HCT116 (cell line): ENCODE results near the gene PRPF40B. TPM values are rescaled to one million over a fixed set of nuclear protein-coding genes. Genes with fewer than 3 reads are reported as not detected.

Experiments used
- ATAC-seq: fragments of 200-7000 bp; cut with Tn5 transposase; 2 replicates; pipeline ENCODE4 v1.9.1; 2020; ENCODE audit warnings: mild to moderate bottlenecking, moderate library complexity
- BruUV-seq: library from RNA; stranded (reverse); fragments of 400-500 nt; replicated peaks from 2 replicates; lab custom pipeline; 2021; lab: Mats Ljungman, UMichigan
- CTCF ChIA-PET: fragments of 300-600 bp; sonication (Branson Sonifier 250); formaldehyde crosslinking; loops from one replicate; lab custom pipeline; 2021; ENCODE audit warnings: antibody characterized with exemption; lab: Charles Lee
- POLR2A ChIA-PET: fragments of 300-600, 350-600 bp; sonication (Branson Sonifier 250); formaldehyde crosslinking; loops from one replicate; lab custom pipeline; 2021; ENCODE audit warnings: antibody characterized with exemption; lab: Charles Lee
- RAD21 ChIA-PET, 2 experiments: fragments of 300-600 bp; sonication (Branson Sonifier 250); formaldehyde crosslinking; loops; one replicate each; lab custom pipeline; 2023; ENCODE audit warnings: low total read pairs in 2 of 2; ENCODE audit not compliant: uncharacterized antibody in 2 of 2, unreplicated experiment in 2 of 2, low non-redundant PET in 1 of 2; lab: Charles Lee
- DNase-seq: peaks from one replicate; pipeline ENCODE4 v3.0.0-alpha.2; 2010; ENCODE audit warnings: low read depth, low spot score
- H2AFZ ChIP-seq: fragments of 200-600 bp; shearing (Covaris generic), sonication (generic); 2 replicates; pipeline ENCODE4 v1.6.1; 2017; ENCODE audit warnings: low read depth, mixed run types, mixed read lengths, antibody characterized with exemption, low read length; ENCODE audit not compliant: poor library complexity, severe bottlenecking
- H3K27ac ChIP-seq: 2 replicates; pipeline ENCODE4 v1.5.1; 2012; ENCODE audit warnings: low read depth, low read length
- H3K27me3 ChIP-seq: fragments of 200-600 bp; sonication (generic); 2 replicates; pipeline ENCODE4 v1.6.1; 2016; ENCODE audit warnings: mixed run types, low read length, mixed read lengths; ENCODE audit not compliant: insufficient read depth
- H3K36me3 ChIP-seq, 2 experiments: fragments of 200-500 bp in 1 of 2; fragments of 200-600 bp in 1 of 2; sonication (Bioruptor generic) in 1 of 2; sonication (generic) in 1 of 2; 2 replicates each; pipeline versions ENCODE4 v1.5.1 to v1.6.1; 2014 to 2016; ENCODE audit warnings: low read length in 2 of 2, inconsistent platforms in 1 of 2, mixed read lengths in 1 of 2, mixed run types in 1 of 2; ENCODE audit not compliant: insufficient read depth in 2 of 2, control insufficient read depth in 1 of 2
- H3K4me1 ChIP-seq, 2 experiments: fragments of 200-600 bp in 1 of 2; sonication (generic) in 1 of 2; 2 replicates each; pipeline versions ENCODE4 v1.5.1 to v1.6.1; 2012 to 2017; ENCODE audit warnings: low read length in 2 of 2, inconsistent platforms in 1 of 2, mild to moderate bottlenecking in 1 of 2, mixed read lengths in 1 of 2, mixed run types in 1 of 2, moderate library complexity in 1 of 2; ENCODE audit not compliant: insufficient read depth in 2 of 2, control insufficient read depth in 1 of 2
- H3K4me2 ChIP-seq: fragments of 200-600 bp; sonication (generic); 2 replicates; pipeline ENCODE4 v1.6.1; 2017; ENCODE audit warnings: mixed run types, low read length, mixed read lengths
- H3K4me3 ChIP-seq, 2 experiments: fragments of 200-600 bp in 1 of 2; sonication (generic) in 1 of 2; replicated peaks in 1 of 2; 2 replicates each; pipeline ENCODE4 v1.5.1; 2011 to 2016; ENCODE audit warnings: low read length in 2 of 2, control low read depth in 1 of 2, low read depth in 1 of 2, mild to moderate bottlenecking in 1 of 2, mixed read lengths in 1 of 2, mixed run types in 1 of 2
- H3K79me2 ChIP-seq: fragments of 200-600 bp; sonication (generic); 2 replicates; pipeline ENCODE4 v1.6.1; 2017; ENCODE audit warnings: mild to moderate bottlenecking, mixed run types, low read length, moderate library complexity, mixed read lengths; ENCODE audit not compliant: insufficient read depth
- H3K9ac ChIP-seq: fragments of 200-600 bp; sonication (generic); 2 replicates; pipeline ENCODE4 v1.6.1; 2016; ENCODE audit warnings: low read length, mixed read lengths
- H3K9me2 ChIP-seq: fragments of 200-600 bp; sonication (generic), shearing (Covaris generic); 2 replicates; pipeline ENCODE4 v1.6.1; 2017; ENCODE audit warnings: mixed run types, mild to moderate bottlenecking, moderate library complexity; ENCODE audit not compliant: insufficient read depth
- H3K9me3 ChIP-seq, 2 experiments: fragments of 200-500 bp in 1 of 2; fragments of 200-600 bp in 1 of 2; sonication (Bioruptor generic) in 1 of 2; sonication (generic) in 1 of 2; 2 replicates each; pipeline ENCODE4 v1.6.1; 2014 to 2017; ENCODE audit warnings: low read length in 2 of 2, mixed read lengths in 2 of 2, inconsistent platforms in 1 of 2, low read depth in 1 of 2, mild to moderate bottlenecking in 1 of 2, mixed run types in 1 of 2, moderate library complexity in 1 of 2; ENCODE audit not compliant: control insufficient read depth in 1 of 2, insufficient read depth in 1 of 2
- H4K20me1 ChIP-seq: fragments of 200-600 bp; sonication (generic), shearing (Covaris generic); 2 replicates; pipeline ENCODE4 v1.6.1; 2017; ENCODE audit warnings: mixed run types, mild to moderate bottlenecking, moderate library complexity; ENCODE audit not compliant: insufficient read depth
- JUND ChIP-seq: IDR thresholded peaks from 2 replicates; pipeline ENCODE4 v1.6.1; 2012
- POLR2AphosphoS5 ChIP-seq: IDR thresholded peaks from 2 replicates; pipeline ENCODE4 v1.6.1; 2011; ENCODE audit warnings: mild to moderate bottlenecking, low read depth, low read length, moderate library complexity
- TCF7L2 ChIP-seq: IDR thresholded peaks from 2 replicates; pipeline ENCODE4 v1.7.0; 2011; ENCODE audit warnings: borderline replicate concordance, inconsistent platforms; ENCODE audit not compliant: insufficient read depth, insufficient read length; ENCODE audit errors: extremely low read depth
- ZFX ChIP-seq: fragments of 450-650 bp; IDR thresholded peaks from 2 replicates; pipeline ENCODE4 v1.6.1; 2017
- intact Hi-C: fragments of 100-400 bp; cut with micrococcal nuclease; formaldehyde crosslinking; loops from 2 replicates; pipeline ENCODE4 v1.10.0; 2022
- total RNA-seq: library from RNA; stranded (reverse); gene quantifications from one replicate; pipeline ENCODE4 v1.2.1, GENCODE V29; 2021; ENCODE audit not compliant: unreplicated experiment
- TF ChIP-seq, protein P1 (sequence below): IDR thresholded peaks from 2 replicates; pipeline ENCODE4 v1.6.1; 2012; ENCODE audit warnings: low read depth
- TF ChIP-seq, protein P2 (sequence below): IDR thresholded peaks from 2 replicates; pipeline ENCODE4 v1.6.1; 2012

PRPF40B gene
- total RNA-seq, 1 experiment from 2014 or later = 29.0 TPM

DNA sequence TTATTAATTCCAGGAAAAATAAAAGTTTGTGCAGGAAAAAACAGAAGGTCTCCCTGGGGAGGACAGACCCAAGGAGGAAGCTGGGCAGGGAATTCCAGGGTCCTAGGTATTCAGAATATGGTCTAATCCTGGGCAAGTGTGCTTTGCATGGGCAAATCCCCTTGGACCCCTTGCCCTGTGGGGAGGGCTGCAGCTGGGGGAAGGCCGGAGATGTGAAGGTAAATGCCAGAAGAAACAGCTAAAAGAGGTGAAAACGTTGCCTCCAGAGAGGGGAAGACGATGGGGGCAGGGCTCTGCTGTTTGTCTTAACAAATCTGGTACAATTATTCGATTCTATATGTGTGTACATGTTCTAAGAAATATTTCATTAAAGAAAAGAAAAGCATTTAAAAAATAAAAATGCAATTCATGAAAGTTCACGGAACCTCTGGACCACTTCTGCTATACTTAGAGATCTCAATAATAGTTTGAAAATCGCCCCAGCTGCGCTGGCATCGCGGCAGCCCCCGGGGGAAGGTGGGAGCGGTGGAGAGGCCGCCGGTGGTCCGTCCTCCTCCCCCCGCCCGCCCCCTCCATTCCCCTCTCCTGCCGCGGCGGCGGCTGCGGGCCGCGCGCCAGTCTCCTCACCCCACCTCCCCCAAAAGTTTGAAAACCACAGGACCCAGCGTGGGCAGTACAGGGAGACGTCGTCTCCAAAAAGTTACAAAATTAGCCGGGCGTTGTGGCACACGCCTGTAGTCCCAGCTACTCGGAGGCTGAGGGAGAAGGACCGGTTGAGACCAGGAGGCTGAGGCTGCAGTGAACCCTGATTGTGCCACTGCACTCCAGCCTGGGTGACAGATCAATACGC is 1.5 kb upstream of the PRPF40B start:
- H3K4me3 ChIP-seq = peak overlapping the region; percentile 60 to 67; a peak in 3 of 4 replicates
- H3K36me3 ChIP-seq = no peaks in the 10 kb centered on the region
- no peaks in the 10 kb centered on the region for H3K27me3 ChIP-seq
- no peaks in the 10 kb centered on the region; the same call in 1 of the 2 replicates for H3K79me2 ChIP-seq
- RAD21 ChIA-PET = no interaction called here
- no peak for TF ChIP-seq POLR2AphosphoS5
- TF ChIP-seq, all 23 proteins: peak for 0
- H4K20me1 ChIP-seq = no peaks in the 10 kb centered on the region
- H3K4me1 ChIP-seq = peaks cover 14 to 48% of the 10 kb centered on the region in 2 experiments
- peak overlapping the region; percentile 66; the same call in 1 of the 2 replicates for H3K27ac ChIP-seq
- H2AFZ ChIP-seq = no peak overlapping the region
- no peaks in the 10 kb centered on the region for H3K9me2 ChIP-seq
- no peak for ATAC-seq
- CTCF ChIA-PET = interaction anchor here (1.1 to 1.2 kb wide), 2 partner anchors 11 to 324 kb away, joined by 3 to 4 read pairs; no protein-coding TSS in a partner anchor
- DNase-seq = no peak
- BruUV-seq = no TSS peak
- H3K9me3 ChIP-seq = no peaks in the 10 kb centered on the region
- POLR2A ChIA-PET = interaction anchor here (1.0 to 1.7 kb wide), 2 partner anchors 120 to 323 kb away, joined by 3 to 9 read pairs; partner anchors contain the start of gene TMBIM6
- peak overlapping the region; percentile 75 for H3K9ac ChIP-seq
- H3K4me2 ChIP-seq = peak overlapping the region; percentile 92
- intact Hi-C loops = no loop called here

DNA sequence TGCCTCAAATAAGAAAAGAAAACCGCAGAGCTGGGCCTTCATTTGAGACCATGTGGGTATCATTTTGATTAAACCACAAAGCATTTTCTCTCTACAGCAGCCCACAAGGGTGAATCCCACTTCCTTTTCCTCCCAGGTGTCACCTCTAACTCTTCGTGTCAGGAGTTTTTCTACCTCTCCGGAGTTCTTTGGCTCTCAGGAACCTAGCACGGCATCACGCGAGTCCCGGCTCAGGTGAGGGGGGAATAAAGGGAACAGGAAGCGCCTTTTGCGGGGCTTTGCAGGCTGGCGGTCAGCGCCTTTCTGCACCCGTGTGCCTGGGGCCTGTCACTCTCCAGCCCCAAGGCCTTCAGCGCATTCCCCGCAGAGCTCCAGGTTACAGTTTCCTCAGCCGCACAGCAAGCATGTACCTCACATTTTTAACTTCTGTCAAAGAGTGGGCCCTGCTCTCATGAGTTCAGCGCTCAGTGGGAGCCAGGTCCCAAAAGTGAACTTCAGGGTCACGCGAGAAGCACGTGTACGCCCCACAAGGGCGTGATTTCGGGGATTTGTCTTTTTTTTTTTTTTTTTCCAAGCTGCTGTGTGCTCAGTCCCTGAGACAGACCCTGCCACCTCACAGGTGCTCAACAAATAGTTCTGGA is 740 bp upstream of the PRPF40B start:
- POLR2A ChIA-PET = interaction anchor here (1.0 to 1.7 kb wide), 2 partner anchors 119 to 324 kb away, joined by 3 to 9 read pairs; partner anchors contain the start of gene TMBIM6
- Histone ChIP-seq H2AFZ (peak overlapping the region; percentile 13), H3K4me2 (peak overlapping the region; percentile 92), H3K9ac (peak overlapping the region; percentile 75), H3K4me3 (peak overlapping the region; percentile 60 to 67), H3K9me2 (no peaks in the 10 kb centered on the region), H3K4me1 (peaks cover 19 to 56% of the 10 kb centered on the region in 2 experiments), H3K27me3 (no peaks in the 10 kb centered on the region), H4K20me1 (no peaks in the 10 kb centered on the region), H3K36me3 (no peaks in the 10 kb centered on the region), H3K27ac (peak overlapping the region; percentile 66), H3K9me3 (no peaks in the 10 kb centered on the region), H3K79me2 (no peaks in the 10 kb centered on the region; the same call in 1 of the 2 replicates)
- RAD21 ChIA-PET = interaction anchor here in 1 of 2 experiments (0.7 kb wide), 1 partner anchor 119 kb away, joined by 3 read pairs; the partner anchor contains the start of gene TMBIM6
- CTCF ChIA-PET = interaction anchor here (1.1 to 1.5 kb wide), 8 partner anchors 8 to 324 kb away, joined by 3 to 9 read pairs (median 4); partner anchors contain the start of gene TMBIM6
- no peak for DNase-seq
- no peak for ATAC-seq
- no peak for TF ChIP-seq TCF7L2
- TF ChIP-seq, protein P1, sequence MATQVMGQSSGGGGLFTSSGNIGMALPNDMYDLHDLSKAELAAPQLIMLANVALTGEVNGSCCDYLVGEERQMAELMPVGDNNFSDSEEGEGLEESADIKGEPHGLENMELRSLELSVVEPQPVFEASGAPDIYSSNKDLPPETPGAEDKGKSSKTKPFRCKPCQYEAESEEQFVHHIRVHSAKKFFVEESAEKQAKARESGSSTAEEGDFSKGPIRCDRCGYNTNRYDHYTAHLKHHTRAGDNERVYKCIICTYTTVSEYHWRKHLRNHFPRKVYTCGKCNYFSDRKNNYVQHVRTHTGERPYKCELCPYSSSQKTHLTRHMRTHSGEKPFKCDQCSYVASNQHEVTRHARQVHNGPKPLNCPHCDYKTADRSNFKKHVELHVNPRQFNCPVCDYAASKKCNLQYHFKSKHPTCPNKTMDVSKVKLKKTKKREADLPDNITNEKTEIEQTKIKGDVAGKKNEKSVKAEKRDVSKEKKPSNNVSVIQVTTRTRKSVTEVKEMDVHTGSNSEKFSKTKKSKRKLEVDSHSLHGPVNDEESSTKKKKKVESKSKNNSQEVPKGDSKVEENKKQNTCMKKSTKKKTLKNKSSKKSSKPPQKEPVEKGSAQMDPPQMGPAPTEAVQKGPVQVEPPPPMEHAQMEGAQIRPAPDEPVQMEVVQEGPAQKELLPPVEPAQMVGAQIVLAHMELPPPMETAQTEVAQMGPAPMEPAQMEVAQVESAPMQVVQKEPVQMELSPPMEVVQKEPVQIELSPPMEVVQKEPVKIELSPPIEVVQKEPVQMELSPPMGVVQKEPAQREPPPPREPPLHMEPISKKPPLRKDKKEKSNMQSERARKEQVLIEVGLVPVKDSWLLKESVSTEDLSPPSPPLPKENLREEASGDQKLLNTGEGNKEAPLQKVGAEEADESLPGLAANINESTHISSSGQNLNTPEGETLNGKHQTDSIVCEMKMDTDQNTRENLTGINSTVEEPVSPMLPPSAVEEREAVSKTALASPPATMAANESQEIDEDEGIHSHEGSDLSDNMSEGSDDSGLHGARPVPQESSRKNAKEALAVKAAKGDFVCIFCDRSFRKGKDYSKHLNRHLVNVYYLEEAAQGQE = no peak
- no peak for TF ChIP-seq JUND
- peak; percentile 35; the same call in 1 of the 2 replicates for TF ChIP-seq ZFX
- TF ChIP-seq, protein P2, sequence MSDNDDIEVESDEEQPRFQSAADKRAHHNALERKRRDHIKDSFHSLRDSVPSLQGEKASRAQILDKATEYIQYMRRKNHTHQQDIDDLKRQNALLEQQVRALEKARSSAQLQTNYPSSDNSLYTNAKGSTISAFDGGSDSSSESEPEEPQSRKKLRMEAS = peak; percentile 62; the same call in 1 of the 2 replicates
- BruUV-seq = TSS peak; percentile 95
- intact Hi-C loops = no loop called here
